GM21528 (cell line): ENCODE results near the gene PIERCE2.
"Not testable (repeated sequence)": the region's sequence is repeated elsewhere in the genome, so short reads cannot be mapped to it uniquely, and the experiment has no call there.

Experiments used
- ATAC-seq: cut with Tn5 transposase; IDR thresholded peaks from one replicate; pipeline ENCODE4 v1.9.1; 2021; ENCODE audit warnings: mild to moderate bottlenecking, moderate library complexity; ENCODE audit not compliant: unreplicated experiment, low FRiP score

PIERCE2 gene

DNA sequence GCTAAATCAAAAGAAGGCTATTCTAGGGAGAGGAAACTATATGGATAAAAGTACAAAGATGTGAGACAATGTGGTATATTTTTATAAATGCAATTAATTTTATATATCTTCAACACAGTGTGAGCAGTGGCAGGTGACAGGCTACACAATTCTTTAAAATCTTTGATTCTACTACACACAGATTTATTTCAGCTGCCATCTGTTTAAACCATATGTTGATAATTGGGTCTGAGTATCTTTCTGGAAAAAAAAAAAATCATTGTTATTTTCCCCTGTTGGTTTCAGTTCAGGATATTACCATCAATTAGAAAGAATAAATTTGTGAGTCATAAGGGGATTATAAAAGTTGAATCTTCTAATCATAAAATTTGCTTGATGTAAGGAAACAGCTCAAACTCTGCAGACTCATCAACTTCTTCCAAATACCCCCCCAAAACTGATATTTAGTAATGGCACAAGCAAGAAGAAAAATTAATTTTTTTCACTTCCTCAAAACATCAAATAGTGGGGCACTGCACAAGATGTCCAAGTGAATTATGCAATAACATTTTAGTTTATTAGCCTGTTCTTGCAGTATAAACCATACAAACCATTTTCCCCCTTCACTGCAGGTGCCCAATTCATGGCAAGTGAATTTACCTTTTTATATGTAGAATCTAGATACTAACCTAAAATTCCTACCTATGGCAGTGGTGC lies 12.0 kb downstream of the PIERCE2 start:
- no peak for ATAC-seq

DNA sequence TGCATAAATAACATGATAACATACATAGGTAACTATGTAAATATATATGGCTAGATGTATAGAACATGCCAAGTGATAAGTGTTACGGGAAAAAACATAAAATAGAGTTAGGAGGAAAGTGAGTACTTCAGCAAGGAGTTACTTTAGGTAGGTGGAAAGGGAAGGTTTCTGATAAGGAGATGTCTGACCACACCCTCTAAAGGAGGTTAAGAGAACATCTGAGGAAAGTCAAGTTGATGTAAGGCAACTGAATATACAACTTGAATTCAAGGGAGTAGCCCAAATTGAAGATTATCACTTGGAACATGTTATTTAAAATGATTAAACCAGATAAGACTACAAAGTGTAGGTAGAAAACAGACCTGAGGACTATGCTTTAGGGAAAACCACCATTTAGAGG lies 13.8 kb downstream of the PIERCE2 start:
- no peak for ATAC-seq

DNA sequence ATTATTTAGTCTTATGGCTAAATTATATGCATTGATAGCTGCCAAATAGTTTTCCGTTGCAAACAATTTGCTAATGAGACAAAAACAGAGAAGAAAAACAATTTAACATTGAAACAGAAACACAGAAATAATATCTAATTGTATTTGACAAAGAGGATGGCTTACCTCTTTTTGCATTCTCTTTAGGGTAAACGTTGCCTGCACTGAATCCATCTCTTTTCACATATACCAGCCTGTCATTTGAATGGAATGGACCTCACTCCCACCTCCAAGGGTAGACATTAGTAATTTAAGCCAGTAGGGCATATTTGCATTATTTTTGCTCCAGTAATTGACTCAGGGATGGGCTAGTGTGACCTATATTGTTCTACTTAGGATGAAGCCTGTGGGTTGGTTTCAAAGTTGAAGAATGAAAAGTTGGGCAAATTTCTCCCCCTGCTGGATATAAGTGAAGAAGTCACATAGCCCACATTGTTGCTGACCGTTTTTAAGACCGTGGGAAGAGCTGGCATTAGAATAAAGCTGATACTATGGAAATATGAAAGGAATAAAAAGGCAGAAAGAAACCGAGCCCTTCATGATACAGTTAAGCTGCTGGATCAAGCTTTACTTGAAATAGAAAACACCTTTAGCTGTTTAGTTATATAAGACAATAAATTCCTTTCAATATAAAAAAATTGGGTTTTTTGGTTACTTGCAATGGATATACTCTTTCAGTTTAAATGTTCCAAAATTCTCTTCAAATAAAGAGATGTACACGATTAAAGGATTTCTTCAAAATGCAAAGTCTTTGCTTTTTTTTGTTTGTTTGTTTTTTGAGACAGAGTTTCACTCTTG lies 26.9 kb downstream of the PIERCE2 start:
- ATAC-seq: no peak

DNA sequence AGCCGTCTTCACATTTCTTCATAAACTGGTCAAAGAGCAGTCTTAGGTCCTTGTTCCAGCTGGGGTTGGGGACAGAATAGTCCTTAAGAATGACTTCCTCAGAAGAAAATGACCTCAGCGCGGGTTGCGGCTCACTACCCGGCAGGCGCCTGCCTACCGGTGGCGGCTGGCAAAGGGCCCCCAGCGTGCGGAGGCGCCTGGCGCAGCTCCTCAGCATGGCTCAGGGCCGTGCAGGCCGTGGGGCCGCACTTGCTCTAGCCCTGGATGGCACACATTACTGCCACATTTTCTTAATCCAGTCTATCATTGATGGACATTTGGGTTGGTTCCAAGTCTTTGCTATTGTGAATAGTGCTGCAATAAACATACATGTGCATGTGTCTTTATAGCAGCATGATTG lies 34.8 kb downstream of the PIERCE2 start:
- not testable (repeated sequence) for ATAC-seq

DNA sequence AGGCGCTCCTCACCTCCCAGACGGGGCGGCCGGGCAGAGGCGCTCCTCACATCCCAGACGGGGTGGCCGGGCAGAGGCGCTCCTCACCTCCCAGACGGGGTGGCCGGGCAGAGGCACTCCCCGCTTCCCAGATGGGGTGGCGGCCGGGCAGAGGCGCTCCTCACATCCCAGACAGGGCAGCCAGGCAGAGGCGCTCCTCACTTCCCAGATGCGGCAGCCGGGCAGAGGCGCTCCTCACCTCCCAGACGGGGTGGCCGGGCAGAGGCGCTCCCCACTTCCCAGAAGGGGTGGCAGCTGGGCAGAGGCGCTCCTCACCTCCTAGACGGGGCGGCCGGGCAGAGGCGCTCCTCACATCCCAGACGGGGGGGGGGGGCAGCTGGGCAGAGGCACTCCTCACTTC lies 37.6 kb downstream of the PIERCE2 start:
- not testable (repeated sequence) for ATAC-seq

DNA sequence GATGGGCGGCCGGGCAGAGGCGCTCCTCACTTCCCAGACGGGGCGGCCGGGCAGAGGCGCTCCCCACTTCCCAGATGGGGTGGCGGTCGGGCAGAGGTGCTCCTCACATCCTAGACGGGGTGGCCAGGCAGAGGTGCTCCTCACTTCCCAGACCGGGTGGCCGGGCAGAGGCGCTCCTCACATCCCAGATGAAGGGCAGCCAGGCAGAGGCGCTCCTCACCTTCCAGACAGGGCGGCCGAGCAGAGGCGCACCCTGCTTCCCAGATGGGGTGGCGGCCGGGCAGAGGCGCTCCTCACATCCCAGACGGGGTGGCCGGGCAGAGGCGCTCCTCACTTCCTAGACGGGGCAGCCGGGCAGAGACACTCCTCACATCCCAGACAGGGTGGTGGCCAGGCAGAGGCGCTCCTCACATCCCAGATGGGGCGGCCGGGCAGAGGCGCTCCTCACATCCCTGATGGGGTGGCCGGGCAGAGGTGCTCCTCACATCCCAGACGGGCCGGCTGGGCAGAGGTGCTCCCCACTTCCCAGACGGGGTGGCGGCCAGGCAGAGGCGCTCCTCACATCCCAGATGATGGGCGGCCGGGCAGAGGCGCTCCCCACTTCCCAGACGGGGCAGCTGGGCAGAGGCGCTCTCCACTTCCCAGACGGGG lies 38.2 kb downstream of the PIERCE2 start:
- not testable (repeated sequence) for ATAC-seq

DNA sequence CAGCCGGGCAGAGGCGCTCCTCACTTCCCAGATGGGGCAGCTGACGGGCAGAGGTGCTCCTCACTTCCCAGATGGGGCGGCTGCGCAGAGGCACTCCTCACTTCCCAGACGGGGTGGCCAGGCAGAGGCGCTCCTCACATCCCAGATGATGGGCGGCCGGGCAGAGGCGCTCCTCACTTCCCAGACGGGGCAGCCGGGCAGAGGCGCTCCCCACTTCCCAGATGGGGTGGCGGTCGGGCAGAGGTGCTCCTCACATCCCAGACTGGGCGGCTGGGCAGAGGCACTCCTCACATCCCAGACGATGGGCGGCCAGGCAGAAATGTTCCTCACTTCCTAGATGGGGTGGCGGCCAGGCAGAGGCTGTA lies 38.7 kb downstream of the PIERCE2 start:
- ATAC-seq: not testable (repeated sequence)

DNA sequence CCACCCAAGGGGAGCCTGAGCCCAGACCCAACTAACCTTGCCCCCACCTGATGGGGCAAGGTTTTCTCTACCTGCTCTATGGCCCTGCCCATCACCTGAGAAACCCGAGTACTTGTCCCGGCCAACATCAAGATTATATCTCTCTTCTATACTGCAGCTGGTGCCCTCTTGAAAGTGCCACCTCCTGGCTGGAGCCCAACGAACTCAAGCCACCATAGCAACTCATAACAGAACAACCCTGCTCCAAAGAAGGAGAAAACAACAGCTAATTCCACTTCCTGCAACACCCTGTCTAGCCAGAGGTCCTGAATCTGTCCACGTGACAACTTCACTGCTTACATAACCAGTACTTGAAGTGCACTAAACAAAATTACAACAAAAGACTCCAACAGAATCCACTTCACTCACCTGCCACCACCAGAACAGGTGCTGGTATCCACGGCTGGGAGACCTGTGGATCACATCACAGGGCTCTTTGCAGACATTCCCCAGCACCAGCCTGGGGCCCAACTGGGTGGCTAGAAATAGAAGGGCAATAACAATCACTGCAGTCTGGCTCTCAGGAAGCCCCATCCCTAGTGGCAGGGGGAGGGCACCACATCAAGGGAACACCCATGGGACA lies 49.2 kb downstream of the PIERCE2 start:
- ATAC-seq: no peak

DNA sequence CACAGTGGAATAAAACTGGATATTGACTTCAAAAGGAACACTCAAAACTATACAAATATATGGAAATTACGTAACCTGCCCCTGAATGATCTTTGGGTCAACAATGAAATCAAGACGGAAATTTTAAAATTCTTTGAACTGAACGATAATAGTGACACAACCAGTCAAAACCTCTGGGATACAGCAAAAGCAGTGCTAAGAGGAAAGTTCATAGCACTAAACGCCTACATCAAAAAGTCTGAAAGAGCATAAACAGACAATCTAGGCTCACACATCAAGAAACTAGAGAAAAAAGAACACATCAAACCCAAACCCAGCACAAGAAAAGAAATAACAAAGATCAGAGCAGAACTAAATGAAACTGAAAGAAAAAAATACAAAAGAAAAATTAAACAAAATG lies 53.2 kb downstream of the PIERCE2 start:
- ATAC-seq: no peak

DNA sequence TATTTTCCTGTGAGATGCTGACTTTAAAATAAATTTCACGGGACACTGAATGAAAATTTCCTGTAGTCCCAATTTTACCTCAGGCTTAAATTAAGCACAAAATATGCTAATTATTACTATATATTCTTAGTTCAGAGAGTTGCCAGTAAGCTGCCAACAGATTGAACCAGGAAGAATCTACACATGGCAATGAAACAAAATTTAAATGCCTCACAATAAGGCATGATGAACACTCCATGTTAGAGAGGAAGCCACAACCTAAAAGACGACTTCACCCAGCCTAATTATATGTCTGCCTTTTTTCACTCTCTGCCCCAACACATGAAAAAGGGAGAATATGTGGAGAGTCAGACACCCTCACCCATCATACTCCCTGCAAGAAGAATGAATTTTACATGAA lies 60.0 kb downstream of the PIERCE2 start:
- no peak for ATAC-seq
